HFFc6 (cell line): ENCODE data around the gene ATF6. TPM values are rescaled to one million over a fixed set of nuclear protein-coding genes. Genes with fewer than 3 reads are reported as not detected.
"Not testable (repeated sequence)": the region's sequence is repeated elsewhere in the genome, so short reads cannot be mapped to it uniquely, and the experiment has no call there.

Source experiments
- DNase-seq: peaks from one replicate; pipeline ENCODE4 v3.0.0-alpha.2; 2018
- H3K27ac Mint-ChIP-seq: 2 replicates; pipeline ENCODE4 v1.8.0; 2020; ENCODE audit warnings: mild to moderate bottlenecking, mixed read lengths
- H3K27me3 Mint-ChIP-seq: 2 replicates; pipeline ENCODE4 v1.8.0; 2021; ENCODE audit warnings: mild to moderate bottlenecking, moderate library complexity, mixed read lengths; ENCODE audit not compliant: insufficient read depth
- H3K36me3 Mint-ChIP-seq: 2 replicates; pipeline ENCODE4 v1.8.0; 2021; ENCODE audit warnings: low read depth, mixed read lengths
- H3K4me1 Mint-ChIP-seq: 2 replicates; pipeline ENCODE4 v1.8.0; 2020; ENCODE audit warnings: low read depth, mixed read lengths
- H3K4me3 Mint-ChIP-seq: 2 replicates; pipeline ENCODE4 v1.8.0; 2020; ENCODE audit warnings: mild to moderate bottlenecking, moderate library complexity, mixed read lengths
- H3K9me3 Mint-ChIP-seq: 2 replicates; pipeline ENCODE4 v1.8.0; 2020; ENCODE audit warnings: mild to moderate bottlenecking, mixed read lengths
- CTCF ChIP-seq: fragments of 200-600 bp; sonication (generic); IDR thresholded peaks from 2 replicates; pipeline ENCODE4 v1.5.0; 2021; ENCODE audit warnings: antibody characterized with exemption, mild to moderate bottlenecking
- total RNA-seq, 6 experiments: library from RNA; stranded (reverse); fragmentation: NEBNext Ultra II Directional; extraction: Animal tissue kit (Norgen Biotek cat#: 25700); gene quantifications; 2 replicates in 1 of 6; 3 replicates in 5 of 6; pipeline ENCODE4 v1.2.3, GENCODE V29; 2021

Gene ATF6
- total RNA-seq, 6 experiments from 2014 or later = 23.7 to 29.9 (median 27.6) TPM

GRCh38 chr1:161747801-161748200, 18.3 kb upstream of the ATF6 start:
- Mint-ChIP-seq H3K27me3 (peaks cover 1% of the 10 kb centered on the region), H3K27ac (no peak overlapping the region), H3K4me3 (no peak overlapping the region), H3K9me3 (no peaks in the 10 kb centered on the region), H3K4me1 (peaks cover 48% of the 10 kb centered on the region), H3K36me3 (peaks cover 6% of the 10 kb centered on the region)
- no peak for DNase-seq
- TF ChIP-seq CTCF = no peak

- Mint-ChIP-seq H3K27ac (peak within 1 kb of the TSS; percentile 100), H3K4me1 (peaks cover 35% of the 10 kb centered on the region), H3K27me3 (peaks cover 1% of the 10 kb centered on the region), H3K36me3 (peaks cover 16% of the 10 kb centered on the region), H3K9me3 (no peaks in the 10 kb centered on the region), H3K4me3 (peak within 1 kb of the TSS; percentile 100)
- TF ChIP-seq CTCF = peak; percentile 42; the same call in 1 of the 2 replicates
- peak; percentile 95 for DNase-seq
Measured at GRCh38 chr1:161749509-161750407, 16.4 kb upstream of the ATF6 start, which contains the start of gene DUSP12. TSS of gene DUSP12 (plus strand) at chr1:161749786. CDS start at chr1:161749802, 16 bp downstream.

GRCh38 chr1:161763522-161764098, 2.5 kb upstream of the ATF6 start:
- H3K4me3 Mint-ChIP-seq = peak overlapping the region; percentile 9; the same call in 1 of the 2 replicates
- peaks cover 26% of the 10 kb centered on the region for H3K4me1 Mint-ChIP-seq
- no peaks in the 10 kb centered on the region for H3K36me3 Mint-ChIP-seq
- H3K9me3 Mint-ChIP-seq = no peaks in the 10 kb centered on the region
- DNase-seq = no peak
- no peaks in the 10 kb centered on the region for H3K27me3 Mint-ChIP-seq
- TF ChIP-seq CTCF = peak; percentile 74
- H3K27ac Mint-ChIP-seq = peak overlapping the region; percentile 44; the same call in 1 of the 2 replicates

- DNase-seq = no peak
- Mint-ChIP-seq H3K4me1 (peaks cover 40% of the 10 kb centered on the region), H3K4me3 (no peak overlapping the region), H3K9me3 (no peaks in the 10 kb centered on the region), H3K27ac (no peak overlapping the region; the same call in 1 of the 2 replicates), H3K27me3 (no peaks in the 10 kb centered on the region), H3K36me3 (no peaks in the 10 kb centered on the region; the same call in 1 of the 2 replicates)
- TF ChIP-seq CTCF = no peak
Measured at GRCh38 chr1:161768461-161768860, 2.3 kb downstream of the ATF6 start.

- no peak overlapping the region for H3K27ac Mint-ChIP-seq
- DNase-seq = no peak
- no peaks in the 10 kb centered on the region for H3K9me3 Mint-ChIP-seq
- H3K27me3 Mint-ChIP-seq = no peaks in the 10 kb centered on the region
- H3K36me3 Mint-ChIP-seq = no peaks in the 10 kb centered on the region; the same call in 1 of the 2 replicates
- TF ChIP-seq CTCF = no peak
- H3K4me3 Mint-ChIP-seq = no peak overlapping the region; the same call in 1 of the 2 replicates
- H3K4me1 Mint-ChIP-seq = peaks cover 34% of the 10 kb centered on the region
Measured at GRCh38 chr1:161768986-161769672, 3.0 kb downstream of the ATF6 start.

GRCh38 chr1:161769673-161770045, 3.5 kb downstream of the ATF6 start:
- H3K9me3 Mint-ChIP-seq, H3K27ac Mint-ChIP-seq, H3K36me3 Mint-ChIP-seq, H3K4me3 Mint-ChIP-seq, H3K27me3 Mint-ChIP-seq, DNase-seq: not testable (repeated sequence)
- H3K4me1 Mint-ChIP-seq = peaks cover 34% of the 10 kb centered on the region
